ENCODE data around the gene MRC1. TPM values are rescaled to one million over a fixed set of nuclear protein-coding genes. Genes with fewer than 3 reads are reported as not detected.

The MRC1 gene
- total RNA-seq, 3 donors from 2014 or later, result 13.8 to 197 (median 29.3) TPM

DNA sequence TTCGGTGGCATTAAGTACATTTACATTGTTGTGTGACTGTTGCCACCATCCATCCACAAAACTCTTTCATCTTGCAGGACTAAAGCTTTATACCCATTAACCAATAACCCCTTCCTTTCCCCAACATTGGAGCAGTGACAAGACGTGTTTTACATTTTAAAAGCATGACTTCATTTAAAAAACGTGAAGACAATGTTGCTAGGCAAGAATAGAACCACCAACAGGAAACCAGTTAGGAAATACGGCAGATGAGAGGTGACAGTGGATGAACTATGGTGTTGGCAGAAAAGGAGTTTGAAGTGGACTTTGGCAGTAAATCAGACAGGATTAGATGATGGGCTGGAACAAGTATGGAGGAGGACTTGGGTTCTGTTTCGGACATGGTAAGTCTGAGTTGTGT, 40.2 kb upstream of the MRC1 start:
- Histone ChIP-seq H3K4me1 (no peaks in the 10 kb centered on the region), H3K27ac (no peak overlapping the region), H3K4me3 (no peak overlapping the region), H3K9me3 (no peaks in the 10 kb centered on the region), H3K27me3 (no peaks in the 10 kb centered on the region), H3K36me3 (no peaks in the 10 kb centered on the region)
- no peak for TF ChIP-seq POLR2AphosphoS5 (IDR thresholded peaks at IDR 0.05)
- no peak for TF ChIP-seq POLR2A (IDR thresholded peaks at IDR 0.05)
- TF ChIP-seq, protein P1, sequence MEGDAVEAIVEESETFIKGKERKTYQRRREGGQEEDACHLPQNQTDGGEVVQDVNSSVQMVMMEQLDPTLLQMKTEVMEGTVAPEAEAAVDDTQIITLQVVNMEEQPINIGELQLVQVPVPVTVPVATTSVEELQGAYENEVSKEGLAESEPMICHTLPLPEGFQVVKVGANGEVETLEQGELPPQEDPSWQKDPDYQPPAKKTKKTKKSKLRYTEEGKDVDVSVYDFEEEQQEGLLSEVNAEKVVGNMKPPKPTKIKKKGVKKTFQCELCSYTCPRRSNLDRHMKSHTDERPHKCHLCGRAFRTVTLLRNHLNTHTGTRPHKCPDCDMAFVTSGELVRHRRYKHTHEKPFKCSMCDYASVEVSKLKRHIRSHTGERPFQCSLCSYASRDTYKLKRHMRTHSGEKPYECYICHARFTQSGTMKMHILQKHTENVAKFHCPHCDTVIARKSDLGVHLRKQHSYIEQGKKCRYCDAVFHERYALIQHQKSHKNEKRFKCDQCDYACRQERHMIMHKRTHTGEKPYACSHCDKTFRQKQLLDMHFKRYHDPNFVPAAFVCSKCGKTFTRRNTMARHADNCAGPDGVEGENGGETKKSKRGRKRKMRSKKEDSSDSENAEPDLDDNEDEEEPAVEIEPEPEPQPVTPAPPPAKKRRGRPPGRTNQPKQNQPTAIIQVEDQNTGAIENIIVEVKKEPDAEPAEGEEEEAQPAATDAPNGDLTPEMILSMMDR (IDR thresholded peaks at IDR 0.05), result no peak
- intact Hi-C loops (cut with DNase I; ENCODE audit: low total_unique reads), result no loop called here
- DNase-seq (ENCODE audit: low spot score in 2 of 2), result no peak

DNA sequence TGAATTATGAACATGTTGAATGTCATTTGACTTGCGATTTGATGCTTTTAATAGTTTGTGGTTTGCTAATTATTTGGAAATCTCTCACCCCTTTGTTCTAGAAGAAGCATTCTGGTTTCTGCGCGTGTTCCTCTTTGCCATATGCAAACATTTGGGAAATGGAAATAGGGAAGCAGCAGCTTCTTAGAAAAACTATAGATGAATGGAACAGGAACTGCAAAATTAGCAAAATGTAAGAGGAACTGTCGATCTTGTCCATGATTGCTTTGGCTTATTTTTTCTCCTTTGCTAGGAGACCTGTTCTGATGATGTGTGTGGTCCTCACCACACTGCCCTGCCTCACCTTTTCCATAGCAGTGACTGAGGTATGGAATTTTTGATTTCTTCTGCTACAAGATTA, 38.1 kb upstream of the MRC1 start:
- intact Hi-C loops (cut with DNase I; ENCODE audit: low total_unique reads), result no loop called here
- Histone ChIP-seq H3K27me3 (no peaks in the 10 kb centered on the region), H3K4me1 (no peaks in the 10 kb centered on the region), H3K4me3 (no peak overlapping the region), H3K27ac (no peak overlapping the region), H3K9me3 (no peaks in the 10 kb centered on the region), H3K36me3 (no peaks in the 10 kb centered on the region)
- no peak for DNase-seq (ENCODE audit: low spot score in 2 of 2)
- TF ChIP-seq POLR2AphosphoS5 (IDR thresholded peaks at IDR 0.05) (no peak), POLR2A (IDR thresholded peaks at IDR 0.05) (no peak)
- TF ChIP-seq, protein P1 (IDR thresholded peaks at IDR 0.05), result no peak

DNA sequence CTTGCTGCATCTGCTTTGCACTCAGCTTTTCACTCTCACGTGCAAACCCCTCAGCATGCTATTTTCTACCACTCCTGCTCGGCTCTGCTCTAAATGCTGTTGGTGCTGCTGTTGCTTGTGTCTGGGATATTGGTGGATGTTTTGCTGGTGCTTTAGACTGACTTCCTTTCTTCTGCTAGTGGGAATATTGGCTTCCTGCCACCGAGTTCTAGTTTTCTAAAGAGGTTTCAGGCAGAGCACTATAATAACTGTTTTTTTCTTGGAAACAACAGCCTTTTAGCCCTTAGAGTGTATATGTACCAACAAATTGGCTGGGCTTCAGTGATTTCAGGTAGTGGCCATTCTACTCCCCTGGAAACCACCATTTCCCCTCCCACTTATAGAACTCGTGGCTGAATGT, 29.4 kb upstream of the MRC1 start:
- H3K36me3 ChIP-seq, result no peaks in the 10 kb centered on the region
- no peaks in the 10 kb centered on the region for H3K9me3 ChIP-seq
- no peaks in the 10 kb centered on the region for H3K4me1 ChIP-seq
- intact Hi-C loops (cut with DNase I; ENCODE audit: low total_unique reads), result no loop called here
- TF ChIP-seq POLR2A (IDR thresholded peaks at IDR 0.05) (no peak), POLR2AphosphoS5 (IDR thresholded peaks at IDR 0.05) (no peak)
- TF ChIP-seq, protein P1 (IDR thresholded peaks at IDR 0.05), result no peak
- no peak overlapping the region for H3K27ac ChIP-seq
- no peak for DNase-seq (ENCODE audit: low spot score in 2 of 2)
- H3K4me3 ChIP-seq, result no peak overlapping the region
- H3K27me3 ChIP-seq, result no peaks in the 10 kb centered on the region

DNA sequence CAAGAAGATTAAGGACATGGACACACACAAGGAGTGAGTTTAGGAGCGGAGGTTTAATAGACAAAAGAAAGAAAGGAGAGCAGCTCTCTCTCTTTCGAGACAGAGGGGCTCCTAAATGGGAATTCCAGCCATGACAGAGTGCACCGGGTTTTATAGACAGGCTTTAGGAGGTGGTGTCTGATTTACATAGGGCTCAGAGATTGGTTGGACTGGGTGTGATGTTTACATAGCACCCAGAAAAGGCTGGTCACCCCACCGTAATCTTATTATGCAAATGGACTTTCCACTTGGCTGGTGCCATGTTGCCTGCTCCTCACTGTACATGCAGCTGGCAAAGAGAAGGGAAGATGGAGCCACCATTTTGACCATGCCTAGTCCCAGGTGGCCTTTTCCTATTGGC, 28.4 kb upstream of the MRC1 start:
- TF ChIP-seq POLR2AphosphoS5 (IDR thresholded peaks at IDR 0.05), result no peak
- TF ChIP-seq, protein P1 (IDR thresholded peaks at IDR 0.05), result no peak
- no peak for TF ChIP-seq POLR2A (IDR thresholded peaks at IDR 0.05)
- H3K36me3 ChIP-seq, result no peaks in the 10 kb centered on the region
- H3K4me1 ChIP-seq, result no peaks in the 10 kb centered on the region
- no peak overlapping the region for H3K27ac ChIP-seq
- no peaks in the 10 kb centered on the region for H3K27me3 ChIP-seq
- H3K4me3 ChIP-seq, result no peak overlapping the region
- DNase-seq (ENCODE audit: low spot score in 2 of 2), result no peak
- intact Hi-C loops (cut with DNase I; ENCODE audit: low total_unique reads), result no loop called here
- H3K9me3 ChIP-seq, result no peaks in the 10 kb centered on the region

GRCh38 chr10:17781856-17782255, 27.3 kb upstream of the MRC1 start:
- Histone ChIP-seq H3K27me3 (no peaks in the 10 kb centered on the region), H3K4me3 (no peak overlapping the region), H3K36me3 (no peaks in the 10 kb centered on the region), H3K9me3 (no peaks in the 10 kb centered on the region), H3K27ac (no peak overlapping the region), H3K4me1 (no peaks in the 10 kb centered on the region)
- intact Hi-C loops (cut with DNase I; ENCODE audit: low total_unique reads), result no loop called here
- no peak for TF ChIP-seq POLR2A (IDR thresholded peaks at IDR 0.05)
- no peak for DNase-seq (ENCODE audit: low spot score in 2 of 2)
